ENCODE measurements around the gene CIAO2B.

DNA sequence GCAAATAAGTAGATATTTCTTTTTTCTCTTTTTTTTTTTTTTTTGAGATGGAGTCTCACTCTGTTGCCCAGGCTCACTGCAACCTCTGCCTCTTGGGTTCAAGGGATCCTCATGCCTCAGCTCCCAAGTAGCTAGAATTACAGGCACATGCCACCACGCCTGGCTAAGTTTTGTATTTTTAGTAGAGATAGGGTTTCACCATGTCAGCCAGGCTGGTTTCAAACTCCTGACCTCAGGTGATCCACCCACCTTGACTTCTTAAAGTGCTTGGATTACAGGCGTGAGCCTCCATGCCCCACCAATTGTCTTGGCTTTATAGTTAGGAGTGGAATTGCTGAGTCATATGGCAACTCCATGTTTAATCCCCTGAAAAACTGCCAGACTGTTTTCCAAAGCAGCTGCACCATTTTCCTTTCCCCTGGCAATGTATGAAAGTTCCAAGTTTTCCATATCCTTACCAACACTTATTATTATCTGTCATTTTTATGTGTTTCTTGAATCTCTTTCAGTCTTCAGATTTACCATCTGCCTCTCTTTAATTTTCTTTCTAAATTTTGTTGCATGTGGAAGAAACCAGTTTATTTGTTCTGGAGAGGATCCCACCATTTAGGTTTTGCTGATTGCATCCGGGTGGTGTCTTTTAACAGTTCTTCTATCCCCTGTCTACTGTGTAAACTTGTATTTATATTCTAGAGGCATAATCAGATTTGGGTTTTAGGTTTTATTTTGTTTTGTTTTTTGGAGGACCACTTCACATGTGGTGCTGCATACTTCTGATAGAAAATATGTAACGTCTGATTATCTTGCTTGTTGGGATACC, 17.0 kb upstream of the CIAO2B start:
- TF ChIP-seq, protein P1, sequence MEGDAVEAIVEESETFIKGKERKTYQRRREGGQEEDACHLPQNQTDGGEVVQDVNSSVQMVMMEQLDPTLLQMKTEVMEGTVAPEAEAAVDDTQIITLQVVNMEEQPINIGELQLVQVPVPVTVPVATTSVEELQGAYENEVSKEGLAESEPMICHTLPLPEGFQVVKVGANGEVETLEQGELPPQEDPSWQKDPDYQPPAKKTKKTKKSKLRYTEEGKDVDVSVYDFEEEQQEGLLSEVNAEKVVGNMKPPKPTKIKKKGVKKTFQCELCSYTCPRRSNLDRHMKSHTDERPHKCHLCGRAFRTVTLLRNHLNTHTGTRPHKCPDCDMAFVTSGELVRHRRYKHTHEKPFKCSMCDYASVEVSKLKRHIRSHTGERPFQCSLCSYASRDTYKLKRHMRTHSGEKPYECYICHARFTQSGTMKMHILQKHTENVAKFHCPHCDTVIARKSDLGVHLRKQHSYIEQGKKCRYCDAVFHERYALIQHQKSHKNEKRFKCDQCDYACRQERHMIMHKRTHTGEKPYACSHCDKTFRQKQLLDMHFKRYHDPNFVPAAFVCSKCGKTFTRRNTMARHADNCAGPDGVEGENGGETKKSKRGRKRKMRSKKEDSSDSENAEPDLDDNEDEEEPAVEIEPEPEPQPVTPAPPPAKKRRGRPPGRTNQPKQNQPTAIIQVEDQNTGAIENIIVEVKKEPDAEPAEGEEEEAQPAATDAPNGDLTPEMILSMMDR (IDR thresholded peaks at IDR 0.05 in 4 of 5, conservative IDR thresholded peaks at IDR 0.05 in 1 of 5), result no peak
- peak; percentile 23 to 52 for TF ChIP-seq POLR2A (IDR thresholded peaks at IDR 0.05)

Data from gastrocnemius medialis (tissue), 4 donors.